Measurements from ENCODE around the gene TMEM220.

Gene TMEM220

GRCh38 chr17:10768750-10769251 lies 39.0 kb upstream of the TMEM220 start:
- FAIRE-seq = no peak
- DNase-seq (ENCODE audit: insufficient read length) = no peak
- TF ChIP-seq POLR2A (IDR thresholded peaks at IDR 0.05; ENCODE audit: low read depth, low read length) (no peak), TAF1 (IDR thresholded peaks at IDR 0.05; ENCODE audit: borderline replicate concordance, low read depth, low read length) (no peak), POLR2AphosphoS5 (IDR thresholded peaks at IDR 0.05; ENCODE audit: low read depth, low read length) (no peak)

GRCh38 chr17:10767232-10767631 lies 37.4 kb upstream of the TMEM220 start:
- no peak for TF ChIP-seq POLR2AphosphoS5 (IDR thresholded peaks at IDR 0.05; ENCODE audit: low read depth, low read length)
- no peak for TF ChIP-seq TAF1 (IDR thresholded peaks at IDR 0.05; ENCODE audit: borderline replicate concordance, low read depth, low read length)
- no peak for TF ChIP-seq POLR2A (IDR thresholded peaks at IDR 0.05; ENCODE audit: low read depth, low read length)
- FAIRE-seq (no peak), DNase-seq (ENCODE audit: insufficient read length) (no peak)

- TF ChIP-seq POLR2AphosphoS5 (IDR thresholded peaks at IDR 0.05; ENCODE audit: low read depth, low read length) (no peak), POLR2A (IDR thresholded peaks at IDR 0.05; ENCODE audit: low read depth, low read length) (no peak), TAF1 (IDR thresholded peaks at IDR 0.05; ENCODE audit: borderline replicate concordance, low read depth, low read length) (no peak)
- no peak for DNase-seq (ENCODE audit: insufficient read length)
- FAIRE-seq = no peak
These were observed 32.2 kb upstream of the TMEM220 start for GRCh38 chr17:10762037-10762436.

GRCh38 chr17:10761281-10761680 lies 31.5 kb upstream of the TMEM220 start:
- DNase-seq (ENCODE audit: insufficient read length) (no peak), FAIRE-seq (no peak)
- no peak for TF ChIP-seq POLR2A (IDR thresholded peaks at IDR 0.05; ENCODE audit: low read depth, low read length)
- TF ChIP-seq POLR2AphosphoS5 (IDR thresholded peaks at IDR 0.05; ENCODE audit: low read depth, low read length) = no peak
- no peak for TF ChIP-seq TAF1 (IDR thresholded peaks at IDR 0.05; ENCODE audit: borderline replicate concordance, low read depth, low read length)

GRCh38 chr17:10758062-10758461 lies 28.2 kb upstream of the TMEM220 start:
- TF ChIP-seq POLR2A (IDR thresholded peaks at IDR 0.05; ENCODE audit: low read depth, low read length) = no peak
- DNase-seq (ENCODE audit: insufficient read length) = no peak
- peak; percentile 21 for FAIRE-seq

GRCh38 chr17:10757647-10758046 lies 27.8 kb upstream of the TMEM220 start:
- FAIRE-seq (no peak), DNase-seq (ENCODE audit: insufficient read length) (no peak)
- TF ChIP-seq POLR2A (IDR thresholded peaks at IDR 0.05; ENCODE audit: low read depth, low read length) (no peak), POLR2AphosphoS5 (IDR thresholded peaks at IDR 0.05; ENCODE audit: low read depth, low read length) (no peak), TAF1 (IDR thresholded peaks at IDR 0.05; ENCODE audit: borderline replicate concordance, low read depth, low read length) (no peak)

- DNase-seq (ENCODE audit: insufficient read length) (no peak), FAIRE-seq (no peak)
- TF ChIP-seq TAF1 (IDR thresholded peaks at IDR 0.05; ENCODE audit: borderline replicate concordance, low read depth, low read length) = no peak
These were observed 27.2 kb upstream of the TMEM220 start for GRCh38 chr17:10757067-10757466.

- no peak for FAIRE-seq
- no peak for DNase-seq (ENCODE audit: insufficient read length)
These were observed 26.8 kb upstream of the TMEM220 start for GRCh38 chr17:10756619-10757018.

GRCh38 chr17:10756185-10756584 lies 26.4 kb upstream of the TMEM220 start:
- FAIRE-seq (no peak), DNase-seq (ENCODE audit: insufficient read length) (no peak)
- no peak for TF ChIP-seq TAF1 (IDR thresholded peaks at IDR 0.05; ENCODE audit: borderline replicate concordance, low read depth, low read length)
- TF ChIP-seq POLR2AphosphoS5 (IDR thresholded peaks at IDR 0.05; ENCODE audit: low read depth, low read length) = no peak
- TF ChIP-seq POLR2A (IDR thresholded peaks at IDR 0.05; ENCODE audit: low read depth, low read length) = no peak

More at GRCh38 chr17:10756619-10757018, 26.8 kb upstream of the TMEM220 start:
- no peak for TF ChIP-seq TAF1 (IDR thresholded peaks at IDR 0.05; ENCODE audit: borderline replicate concordance, low read depth, low read length)
- TF ChIP-seq POLR2A (IDR thresholded peaks at IDR 0.05; ENCODE audit: low read depth, low read length) = no peak
- TF ChIP-seq POLR2AphosphoS5 (IDR thresholded peaks at IDR 0.05; ENCODE audit: low read depth, low read length) = no peak

GRCh38 chr17:10755592-10756127 lies 25.8 kb upstream of the TMEM220 start:
- no peak for DNase-seq (ENCODE audit: insufficient read length)
- TF ChIP-seq POLR2AphosphoS5 (IDR thresholded peaks at IDR 0.05; ENCODE audit: low read depth, low read length) = no peak
- no peak for TF ChIP-seq POLR2A (IDR thresholded peaks at IDR 0.05; ENCODE audit: low read depth, low read length)
- TF ChIP-seq TAF1 (IDR thresholded peaks at IDR 0.05; ENCODE audit: borderline replicate concordance, low read depth, low read length) = no peak
- no peak for FAIRE-seq

- FAIRE-seq (no peak), DNase-seq (ENCODE audit: insufficient read length) (no peak)
- no peak for TF ChIP-seq TAF1 (IDR thresholded peaks at IDR 0.05; ENCODE audit: borderline replicate concordance, low read depth, low read length)
- TF ChIP-seq POLR2AphosphoS5 (IDR thresholded peaks at IDR 0.05; ENCODE audit: low read depth, low read length) = no peak
- no peak for TF ChIP-seq POLR2A (IDR thresholded peaks at IDR 0.05; ENCODE audit: low read depth, low read length)
These were observed 25.2 kb upstream of the TMEM220 start for GRCh38 chr17:10754861-10755591.

GRCh38 chr17:10754109-10754508 lies 24.3 kb upstream of the TMEM220 start:
- TF ChIP-seq POLR2A (IDR thresholded peaks at IDR 0.05; ENCODE audit: low read depth, low read length) (no peak), TAF1 (IDR thresholded peaks at IDR 0.05; ENCODE audit: borderline replicate concordance, low read depth, low read length) (no peak), POLR2AphosphoS5 (IDR thresholded peaks at IDR 0.05; ENCODE audit: low read depth, low read length) (no peak)
- FAIRE-seq = no peak
- DNase-seq (ENCODE audit: insufficient read length) = no peak

All from GM12892 (cell line).